HG03139 (cell line): ENCODE results near the gene MSH5.
"Not testable (repeated sequence)": the region's sequence is repeated elsewhere in the genome, so short reads cannot be mapped to it uniquely, and the experiment has no call there.

Experiments used
- ATAC-seq: cut with Tn5 transposase; IDR thresholded peaks from one replicate; pipeline ENCODE4 v1.9.1; 2021; ENCODE audit not compliant: unreplicated experiment

The MSH5 gene

DNA sequence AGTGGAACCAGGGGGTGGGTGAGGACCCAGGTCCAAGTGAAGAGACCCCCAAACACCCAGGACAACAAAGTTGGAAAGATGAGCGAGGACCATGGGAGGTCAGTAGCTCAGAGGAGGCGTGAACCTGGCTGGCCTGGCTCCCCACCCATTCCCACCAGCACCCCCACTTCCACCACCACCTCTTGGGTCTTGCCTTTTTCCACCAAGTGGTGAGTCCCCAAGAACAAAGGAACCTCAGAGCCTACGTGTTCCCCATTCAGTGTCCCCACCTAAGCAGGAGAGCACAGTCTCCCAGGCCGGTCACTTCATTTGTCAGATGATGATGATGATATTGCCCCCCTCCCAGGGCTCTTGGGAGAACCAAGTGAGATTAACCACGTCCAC, 37.9 kb downstream of the MSH5 start:
- ATAC-seq, result no peak

DNA sequence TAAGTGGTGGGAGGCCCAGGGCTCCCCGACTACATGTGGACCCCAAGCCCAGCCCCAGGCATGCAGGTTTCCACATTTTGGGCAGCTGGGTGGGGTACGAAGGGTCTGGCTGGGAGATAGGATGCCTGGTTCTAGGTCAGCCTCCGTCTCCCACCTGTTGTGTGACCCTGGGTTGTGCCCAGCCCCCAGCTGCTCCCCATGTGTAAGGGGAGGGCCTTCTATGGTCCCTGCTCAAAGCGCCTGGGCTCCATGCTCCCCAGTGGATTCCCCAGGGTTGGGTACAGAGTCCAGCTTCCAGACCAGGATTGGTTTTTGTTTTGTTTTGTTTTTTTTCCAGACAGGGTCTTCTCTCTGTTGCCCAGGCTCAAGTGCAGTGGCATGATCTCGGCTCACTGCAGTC, 38.4 kb downstream of the MSH5 start:
- ATAC-seq, result no peak

DNA sequence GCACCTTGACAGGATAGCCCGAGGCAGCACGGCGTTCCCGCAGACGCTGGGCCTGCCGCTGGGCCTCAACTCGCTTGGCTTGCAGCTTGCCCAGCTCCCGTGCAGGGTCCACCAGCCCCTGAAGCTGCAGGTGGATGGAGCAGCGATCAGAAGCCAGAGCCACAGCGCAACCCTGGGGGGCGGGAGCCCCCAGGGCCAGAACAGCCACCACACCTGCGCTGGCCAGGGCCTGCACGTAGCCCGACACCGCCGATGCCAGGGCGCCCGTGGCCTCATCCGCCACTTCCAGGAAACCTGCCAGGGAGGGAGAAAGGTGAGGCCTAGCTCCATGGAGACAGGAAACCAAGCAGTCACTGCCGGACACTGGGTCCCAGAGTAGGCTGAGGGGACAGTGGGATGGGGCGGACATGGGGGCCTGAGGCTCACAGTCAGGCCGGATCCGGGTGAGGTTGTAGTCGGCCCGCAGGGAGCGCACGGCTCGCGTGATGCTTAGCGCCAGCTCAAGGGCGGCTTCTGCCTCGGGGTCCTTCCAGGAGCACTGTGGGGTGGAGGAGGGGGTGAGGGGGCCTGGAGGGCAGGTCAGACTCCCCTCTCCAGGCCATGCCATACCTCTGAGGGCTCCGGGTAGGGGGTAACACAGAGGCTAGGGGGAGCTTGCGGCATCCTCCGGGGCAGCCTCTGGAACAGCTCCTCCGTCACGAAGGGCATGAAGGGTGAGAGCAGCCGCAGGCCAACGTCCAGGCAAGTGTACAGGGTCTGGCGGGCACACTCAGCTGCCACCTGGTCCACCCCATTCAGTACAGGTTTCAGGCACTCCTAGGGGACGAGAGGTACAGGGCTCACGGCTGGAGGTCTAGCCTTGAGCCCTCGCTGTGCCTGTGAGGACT, 39.4 kb downstream of the MSH5 start:
- ATAC-seq, result no peak

DNA sequence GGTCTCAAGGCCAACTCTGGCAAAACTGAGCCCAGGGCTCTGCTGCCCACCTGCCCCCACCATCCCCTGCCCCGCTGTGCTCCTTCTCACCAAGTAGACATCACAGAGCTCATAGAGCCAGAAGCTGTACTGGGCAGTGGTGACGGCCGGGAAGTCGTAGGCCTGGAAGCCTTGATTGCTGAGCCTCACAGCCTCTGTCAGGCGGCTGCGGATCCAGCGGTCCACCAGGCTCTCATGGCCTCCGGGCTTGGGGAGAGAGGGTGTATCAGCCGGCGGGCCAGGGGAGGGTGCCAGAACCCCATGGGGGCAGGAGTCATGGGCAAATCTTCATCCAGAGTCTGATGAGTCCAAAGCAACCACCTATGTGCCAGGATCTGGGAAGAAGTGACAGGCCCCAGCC, 40.1 kb downstream of the MSH5 start:
- ATAC-seq, result no peak

DNA sequence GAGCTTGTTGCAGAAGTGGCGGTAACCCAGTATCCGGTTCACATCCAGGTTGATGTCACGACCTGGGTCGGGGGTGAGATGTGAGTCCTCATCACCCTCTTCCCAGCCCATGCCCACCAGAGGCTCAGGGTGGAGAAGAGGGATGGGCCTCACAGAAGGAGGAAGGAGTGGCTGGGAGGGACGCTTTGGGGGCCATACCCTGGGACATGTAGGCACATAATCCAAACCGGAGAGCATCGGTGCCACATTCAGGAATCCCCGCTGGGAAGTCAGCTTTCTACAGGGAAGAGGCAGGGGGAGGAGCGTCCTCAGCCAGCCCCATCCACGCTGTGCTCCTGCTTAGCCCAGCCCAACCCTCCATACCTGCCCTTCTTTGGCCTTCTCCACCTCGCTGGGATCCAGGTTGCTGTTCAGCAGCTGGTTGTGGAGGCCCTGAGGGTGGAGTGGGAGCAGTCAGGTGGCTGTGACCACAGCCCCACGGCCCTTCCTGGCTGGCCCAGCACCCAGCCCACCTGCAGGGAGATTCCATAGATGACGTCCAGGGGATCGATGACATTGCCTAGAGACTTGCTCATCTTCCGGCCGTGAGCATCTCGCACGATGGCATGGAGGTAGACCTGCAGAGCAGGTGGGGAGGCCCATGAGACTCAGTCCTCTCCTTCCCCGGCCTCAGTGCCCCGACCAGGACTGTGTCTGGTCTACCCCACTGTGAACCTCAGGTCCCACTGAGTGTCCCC, 40.9 kb downstream of the MSH5 start:
- ATAC-seq, result no peak

DNA sequence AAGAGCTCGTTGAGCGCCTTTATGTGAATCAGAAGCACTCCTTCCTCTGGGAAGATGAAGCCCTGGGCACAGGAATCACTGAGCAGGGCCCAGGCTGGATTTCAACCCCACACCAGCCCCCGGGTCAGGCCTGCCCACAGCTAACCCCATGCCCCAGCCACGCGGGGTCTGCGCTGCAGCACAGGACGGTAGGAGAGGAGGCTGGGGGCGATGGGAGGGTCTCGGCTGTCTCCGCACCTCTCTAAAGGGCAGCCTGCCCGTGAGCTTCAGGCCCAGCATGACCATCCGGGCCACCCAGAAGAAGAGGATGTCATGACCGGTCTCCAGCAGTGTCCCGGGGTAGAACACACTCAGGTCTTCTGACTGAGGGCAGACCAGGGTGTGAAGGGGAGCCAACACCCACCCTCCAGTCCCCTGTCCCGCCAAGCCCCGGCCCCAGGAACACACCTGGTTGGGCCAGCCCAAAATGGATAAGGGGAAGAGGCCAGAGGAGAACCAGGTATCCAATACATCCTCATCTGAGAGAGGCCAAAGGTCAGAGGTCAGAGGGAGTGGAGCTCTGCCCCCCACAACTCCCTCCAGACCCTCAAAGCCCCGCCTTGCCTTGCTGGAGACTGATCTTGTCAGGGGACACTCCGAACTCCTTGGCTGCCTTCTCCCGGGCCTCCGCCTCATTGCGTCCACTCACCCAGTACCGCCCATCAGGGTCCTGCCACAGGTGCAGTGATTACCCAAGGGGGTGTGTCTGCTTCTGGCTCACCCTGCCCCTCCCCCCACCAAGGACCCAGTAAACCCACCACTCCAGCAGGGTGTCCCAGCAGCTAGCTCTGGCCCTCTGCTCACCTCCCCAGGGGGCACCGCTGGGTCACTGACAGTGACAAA, 41.7 kb downstream of the MSH5 start:
- ATAC-seq, result no peak

GRCh38 chr6:31782126-31782855, 42.5 kb downstream of the MSH5 start:
- no peak for ATAC-seq

- no peak for ATAC-seq
Observed at GRCh38 chr6:31784098-31784925, 44.5 kb downstream of the MSH5 start.

DNA sequence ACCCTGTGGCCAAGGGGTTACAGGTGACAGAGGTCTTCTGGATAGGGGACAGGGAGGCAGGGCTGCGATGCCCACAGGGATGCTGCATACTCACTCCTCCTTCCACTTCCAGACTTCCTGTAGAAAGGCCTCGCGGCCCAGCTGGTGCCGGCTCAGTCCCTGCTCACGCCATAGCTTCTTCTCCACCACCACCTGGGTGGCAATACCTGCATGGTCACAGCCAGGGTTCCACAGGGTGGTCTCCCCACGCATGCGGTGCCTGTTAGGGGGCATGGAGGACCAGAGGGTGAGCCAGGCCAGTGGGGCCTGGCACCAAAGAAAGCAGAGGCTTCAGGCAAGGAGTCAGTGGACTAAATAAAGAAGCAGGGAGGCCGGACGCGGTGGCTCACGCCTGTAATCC, 45.7 kb downstream of the MSH5 start:
- ATAC-seq, result no peak

DNA sequence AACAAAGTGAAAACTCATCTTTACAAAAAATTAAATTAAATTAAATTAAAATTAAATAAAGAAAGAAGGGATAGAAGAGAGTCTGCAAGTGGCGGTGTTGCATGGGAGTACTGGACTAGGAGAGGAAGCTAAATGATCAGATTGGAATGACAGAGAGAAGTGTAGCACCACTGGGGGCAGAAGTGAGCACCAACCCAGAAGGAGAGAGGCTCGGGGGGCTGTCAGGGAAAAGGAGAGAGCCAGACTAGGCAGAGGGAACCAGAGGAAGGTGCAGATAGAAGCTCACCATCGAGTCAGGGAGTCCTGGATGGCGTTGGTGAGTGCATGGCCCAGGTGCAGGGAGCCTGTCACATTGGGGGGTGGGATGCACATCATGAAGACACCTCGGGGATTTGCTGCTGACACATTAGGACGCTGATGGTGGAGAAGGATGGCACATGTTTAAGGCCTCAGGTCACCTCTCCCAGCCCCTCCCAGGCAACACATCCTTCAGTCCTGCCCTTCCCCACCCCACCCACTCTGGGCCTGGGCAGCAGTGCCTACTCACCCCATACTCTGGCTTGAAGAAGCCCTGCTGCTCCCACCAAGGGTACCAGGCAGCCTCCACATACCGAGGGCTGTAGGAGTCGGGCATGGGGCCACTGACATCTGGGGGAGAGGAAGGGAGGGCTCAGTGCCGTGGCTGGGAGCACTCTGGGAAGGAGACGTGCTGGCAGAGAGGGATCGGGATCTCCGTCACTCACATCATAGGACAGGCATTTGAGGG, 51.7 kb downstream of the MSH5 start:
- no peak for ATAC-seq

GRCh38 chr6:31792090-31792374, 52.2 kb downstream of the MSH5 start:
- no peak for ATAC-seq

DNA sequence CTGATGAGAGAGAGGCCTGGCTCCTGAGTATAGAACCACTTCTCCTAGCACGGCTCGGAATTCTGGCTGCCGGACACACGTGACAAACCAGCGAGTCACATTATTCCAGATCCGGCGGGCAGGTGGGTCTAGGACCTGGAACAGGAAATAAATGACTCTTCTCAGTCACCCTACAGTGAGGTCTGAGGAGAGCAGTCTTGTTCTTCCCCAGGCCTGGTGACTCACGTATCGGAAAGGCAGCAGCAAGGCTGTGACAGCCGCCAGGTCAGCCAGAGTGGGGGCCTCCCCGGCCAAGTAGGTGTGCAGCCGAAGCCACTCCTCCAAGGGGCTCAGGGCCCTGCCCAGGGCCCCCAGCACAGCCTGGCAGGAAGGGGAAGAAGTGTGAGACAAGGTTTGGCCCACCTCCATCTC, 53.0 kb downstream of the MSH5 start:
- ATAC-seq, result no peak

DNA sequence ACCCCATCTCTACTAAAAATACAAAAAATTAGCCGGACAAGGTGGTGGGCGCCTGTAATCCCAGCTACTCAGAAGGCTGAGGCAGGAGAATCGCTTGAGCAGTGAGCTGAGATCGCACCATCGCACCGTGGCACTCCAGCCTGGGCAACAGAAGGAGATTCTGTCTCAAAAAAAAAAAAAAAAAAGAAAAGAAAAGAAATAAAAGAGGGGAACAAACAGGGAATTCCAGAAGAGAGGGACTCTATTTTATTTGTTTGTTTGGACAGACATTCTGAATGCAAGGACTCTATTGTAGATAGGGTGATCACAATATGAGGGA, 54.1 kb downstream of the MSH5 start:
- ATAC-seq, result not testable (repeated sequence)

GRCh38 chr6:31794294-31794865, 54.6 kb downstream of the MSH5 start:
- ATAC-seq, result no peak

DNA sequence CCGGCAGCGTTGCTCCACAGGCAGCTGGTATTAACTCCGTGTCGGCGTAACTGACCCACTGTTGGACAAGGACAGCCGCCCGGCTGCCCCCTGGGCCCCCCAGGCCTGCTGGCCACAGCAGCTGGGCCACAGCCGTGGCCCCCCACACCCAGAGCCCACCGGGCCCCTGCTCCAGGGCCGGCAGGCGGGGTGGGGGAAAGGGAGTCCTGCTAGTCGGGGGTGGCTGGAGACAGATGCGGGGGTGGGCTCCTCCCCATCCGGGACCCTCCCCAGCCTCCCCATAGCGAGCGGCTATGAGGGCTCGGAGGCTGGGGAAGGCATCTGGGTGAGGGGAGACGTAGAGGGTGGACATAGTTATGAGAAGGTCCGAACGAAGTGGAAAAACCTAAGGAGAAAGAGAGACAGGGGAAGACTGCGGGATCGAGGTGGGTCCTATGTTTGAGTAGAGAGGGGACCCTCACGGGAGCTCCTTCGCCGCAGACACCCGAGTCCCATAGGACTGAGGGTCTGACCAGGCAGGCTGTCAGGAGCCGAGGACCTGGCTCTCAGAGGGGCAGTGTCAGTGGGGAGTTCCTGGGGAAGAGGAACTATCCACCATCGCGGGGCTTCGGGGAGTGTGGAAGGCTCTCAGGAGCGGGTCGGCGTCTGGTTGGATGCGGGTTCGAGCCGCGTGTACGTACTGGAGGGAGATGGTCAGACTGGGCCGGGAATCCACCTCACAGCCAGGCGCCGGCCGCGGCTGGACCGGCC, 55.2 kb downstream of the MSH5 start:
- peak; percentile 3 for ATAC-seq

GRCh38 chr6:31795616-31796298, 56.0 kb downstream of the MSH5 start, which contains the start of gene VARS1:
TSS of gene VARS1 (minus strand) at chr6:31795752. CDS start at chr6:31795217, 535 bp downstream.
- peak; percentile 73 for ATAC-seq

- ATAC-seq, result no peak
Observed at GRCh38 chr6:31796993-31797385, 57.2 kb downstream of the MSH5 start.

DNA sequence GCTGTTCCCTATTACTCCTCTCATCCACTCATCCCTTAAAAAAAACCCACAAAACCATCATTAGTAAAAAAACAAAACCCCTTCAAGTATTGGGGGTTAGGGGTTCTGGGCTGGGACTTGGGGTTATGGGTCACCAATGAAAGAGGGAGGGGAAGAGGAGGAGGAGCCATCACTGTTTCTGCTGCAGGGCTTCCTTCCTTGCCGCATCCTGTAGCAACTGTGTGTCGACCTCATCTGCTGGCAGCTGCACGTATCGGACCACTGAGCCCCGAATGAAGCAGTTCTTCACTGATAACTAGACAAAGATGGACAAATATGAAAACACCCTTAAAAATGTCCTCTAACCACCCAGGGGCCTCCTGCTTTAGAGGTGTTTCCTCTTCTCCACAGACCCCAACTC, 57.8 kb downstream of the MSH5 start:
- ATAC-seq, result no peak
